ENCODE data around the gene KLHL6. TPM values are rescaled to one million over a fixed set of nuclear protein-coding genes. Genes with fewer than 3 reads are reported as not detected.

Gene KLHL6
- total and polyA plus RNA-seq, 2 of the 13 experiments (the other 11 are each of a cell fraction or from before 2014, with no cell fraction given), result not detected

- Histone ChIP-seq H3K4me2 (ENCODE audit: low read depth, low read length) (peak overlapping the region; percentile 33), H3K9ac (ENCODE audit: insufficient read depth, low read depth, low read length) (no peak overlapping the region), H2AFZ (ENCODE audit: low read length) (no peak overlapping the region), H3K79me2 (ENCODE audit: insufficient read depth, low read length) (no peaks in the 10 kb centered on the region), H3K27me3 (ENCODE audit: control insufficient read depth in 1 of 2, insufficient read depth in 2 of 2, low read length in 2 of 2) (peaks cover 0 to 1% of the 10 kb centered on the region in 2 experiments; a peak in 1 of 5 replicates), H3K36me3 (replicated peaks in 1 of 2; ENCODE audit: control insufficient read depth in 1 of 2, insufficient read depth in 2 of 2, low read length in 2 of 2) (no peaks in the 10 kb centered on the region), H3K9me3 (ENCODE audit: low read length) (no peaks in the 10 kb centered on the region), H3K27ac (ENCODE audit: extremely low read length, insufficient read depth, low read length) (no peak overlapping the region), H4K20me1 (ENCODE audit: insufficient read depth, low read length) (no peaks in the 10 kb centered on the region), H3K4me1 (ENCODE audit: insufficient read depth, low read length) (peaks cover 26% of the 10 kb centered on the region), H3K4me3 (replicated peaks in 1 of 3; ENCODE audit: insufficient read depth in 1 of 3, low read depth in 2 of 3, low read length in 3 of 3) (no peak overlapping the region)
- no TSS peak for BruUV-seq (replicated peaks)
- FAIRE-seq (no peak), ATAC-seq (peak; percentile 92), DNase-seq (ENCODE audit: low spot score) (peak; percentile 16)
- POLR2A ChIA-PET, result no interaction called here
- intact Hi-C loops (cut with micrococcal nuclease; ENCODE audit: unreplicated experiment), result loop anchor here (10.0 kb wide), 1 partner anchor 126 kb away; no protein-coding TSS in a partner anchor
- CTCF ChIA-PET (ENCODE audit: low intra/inter-chr PET ratio, low total read pairs), result no interaction called here
- 5% methylated on average over 6 of the region's 6 CpGs for WGBS (ENCODE audit: low lambda C conversion rate)
- in situ Hi-C loops (cut with HindIII; ENCODE audit: extremely low pct_ligation_motif_present, low pct_unique_long_range_greater_than_20kb), result no loop called here
- TF ChIP-seq ZNF619 (CRISPR knock-in tag; IDR thresholded peaks at IDR 0.05) (no peak), REPIN1 (CRISPR knock-in tag; IDR thresholded peaks at IDR 0.05; ENCODE audit: borderline replicate concordance, low read depth) (no peak), HNRNPH1 (optimal IDR thresholded peaks at IDR 0.05; ENCODE audit: low read depth, low read length) (no peak), ZNF891 (CRISPR knock-in tag; IDR thresholded peaks at IDR 0.05) (no peak), ZBTB3 (CRISPR knock-in tag; IDR thresholded peaks at IDR 0.05; ENCODE audit: borderline replicate concordance, low read depth) (no peak), ISL2 (CRISPR knock-in tag; IDR thresholded peaks at IDR 0.05) (0 out of 2 replicates have a peak, but pooled peaks have one; percentile 19), SALL1 (CRISPR knock-in tag; IDR thresholded peaks at IDR 0.05) (peak; percentile 45; the same call in 1 of the 2 replicates), ZNF616 (CRISPR knock-in tag; IDR thresholded peaks at IDR 0.05; ENCODE audit: low read depth) (no peak), ZNF225 (CRISPR knock-in tag; IDR thresholded peaks at IDR 0.05) (no peak), RNF219 (CRISPR knock-in tag; IDR thresholded peaks at IDR 0.05) (no peak), ZNF205 (CRISPR knock-in tag; IDR thresholded peaks at IDR 0.05) (no peak), ZNF660 (CRISPR knock-in tag; IDR thresholded peaks at IDR 0.05; ENCODE audit: borderline replicate concordance, low read depth) (no peak), NFE2L2 (IDR thresholded peaks at IDR 0.05; ENCODE audit: low read length) (no peak), CREB1 (IDR thresholded peaks at IDR 0.05) (no peak), CREB1 (CRISPR knock-in tag; IDR thresholded peaks at IDR 0.05) (0 out of 2 replicates have a peak, but pooled peaks have one; percentile 24), ZNF331 (CRISPR knock-in tag; IDR thresholded peaks at IDR 0.05) (no peak), ZNF776 (CRISPR knock-in tag; IDR thresholded peaks at IDR 0.05) (no peak), ATAD3A (CRISPR knock-in tag; IDR thresholded peaks at IDR 0.05) (no peak), HDAC6 (IDR thresholded peaks at IDR 0.05; ENCODE audit: low read depth, low read length) (no peak), ZFP36L2 (CRISPR knock-in tag; IDR thresholded peaks at IDR 0.05) (no peak), EP300 (IDR thresholded peaks at IDR 0.05; ENCODE audit: low read depth in 2 of 2, low read length in 2 of 2) (0 out of 4 replicates have a peak, but pooled peaks of 1 of the 2 experiments have one; percentile 43), EP300 (CRISPR knock-in tag; IDR thresholded peaks at IDR 0.05; ENCODE audit: borderline replicate concordance) (no peak), CREM (IDR thresholded peaks at IDR 0.05) (no peak), CREM (CRISPR knock-in tag; IDR thresholded peaks at IDR 0.05) (no peak)
- TF ChIP-seq, protein P1, sequence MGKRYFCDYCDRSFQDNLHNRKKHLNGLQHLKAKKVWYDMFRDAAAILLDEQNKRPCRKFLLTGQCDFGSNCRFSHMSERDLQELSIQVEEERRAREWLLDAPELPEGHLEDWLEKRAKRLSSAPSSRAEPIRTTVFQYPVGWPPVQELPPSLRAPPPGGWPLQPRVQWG (CRISPR knock-in tag; IDR thresholded peaks at IDR 0.05; ENCODE audit: borderline replicate concordance, low read depth), result no peak
- TF ChIP-seq, protein P2, sequence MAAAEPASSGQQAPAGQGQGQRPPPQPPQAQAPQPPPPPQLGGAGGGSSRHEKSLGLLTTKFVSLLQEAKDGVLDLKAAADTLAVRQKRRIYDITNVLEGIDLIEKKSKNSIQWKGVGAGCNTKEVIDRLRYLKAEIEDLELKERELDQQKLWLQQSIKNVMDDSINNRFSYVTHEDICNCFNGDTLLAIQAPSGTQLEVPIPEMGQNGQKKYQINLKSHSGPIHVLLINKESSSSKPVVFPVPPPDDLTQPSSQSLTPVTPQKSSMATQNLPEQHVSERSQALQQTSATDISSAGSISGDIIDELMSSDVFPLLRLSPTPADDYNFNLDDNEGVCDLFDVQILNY (CRISPR knock-in tag; conservative IDR thresholded peaks at IDR 0.05), result no peak
These were observed 56.9 kb downstream of the KLHL6 start for GRCh38 chr3:183498634-183499033.

Data from HepG2 (cell line).